Panc1 (cell line): ENCODE measurements around the gene SSR2.

ENCODE experiments used
- CTCF ChIP-seq: fragments of 450-650 bp; IDR thresholded peaks from 2 replicates; pipeline ENCODE4 v1.5.1; 2017; ENCODE audit warnings: mild to moderate bottlenecking
- POLR2AphosphoS5 ChIP-seq: IDR thresholded peaks from 2 replicates; pipeline ENCODE4 v1.6.1; 2012; ENCODE audit warnings: mild to moderate bottlenecking, low read depth, low read length, moderate library complexity
- REST ChIP-seq, 2 experiments: IDR thresholded peaks; 2 replicates each; pipeline ENCODE4 v1.6.1; 2011 to 2012; ENCODE audit warnings: low read depth in 2 of 2, control low read depth in 1 of 2, low read length in 1 of 2, mild to moderate bottlenecking in 1 of 2, moderate library complexity in 1 of 2; ENCODE audit not compliant: insufficient read depth in 1 of 2

GRCh38 chr1:155967341-155968050, 53.3 kb downstream of the SSR2 start:
- TF ChIP-seq CTCF (no peak), POLR2AphosphoS5 (no peak), REST (IDR thresholded peaks at IDR 0.05; ENCODE audit: insufficient read depth in 1 of 2, low read depth in 2 of 2, low read length in 1 of 2) (no peak)
